ENCODE data around the gene OR4F15.

DNA sequence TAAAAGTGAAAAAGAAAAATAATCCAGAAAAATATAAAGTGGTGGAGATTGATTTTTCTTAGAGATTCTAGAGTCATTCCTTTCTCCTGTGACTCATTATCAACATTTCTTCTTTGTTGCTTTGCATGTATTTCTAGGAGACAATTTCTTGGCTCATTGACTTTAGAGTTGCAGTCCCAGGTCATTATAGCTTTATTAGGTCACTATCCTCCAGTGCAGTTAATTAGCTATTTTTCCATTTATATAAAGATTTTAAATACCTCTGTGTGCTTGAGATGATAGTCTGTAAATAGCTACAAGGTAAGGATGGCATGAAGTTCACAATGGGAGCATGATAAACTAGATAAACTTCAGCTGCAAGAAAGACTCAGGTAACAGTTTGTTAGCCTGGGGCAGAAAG, at the start of gene OR4F15:
- TF ChIP-seq CTCF (conservative IDR thresholded peaks at IDR 0.05 in 1 of 2, IDR thresholded peaks at IDR 0.05 in 1 of 2; ENCODE audit: extremely low read depth in 1 of 2, insufficient read depth in 1 of 2, low read depth in 1 of 2, low read length in 2 of 2): no peak
- TF ChIP-seq EZH2 (IDR thresholded peaks at IDR 0.05; ENCODE audit: borderline replicate concordance, low read length): no peak

Measured in mammary epithelial cell (primary cell).